Mesodermal cell (in vitro differentiated cells): ENCODE measurements around the gene TNFRSF13B.
"Not testable (repeated sequence)": the region's sequence is repeated elsewhere in the genome, so short reads cannot be mapped to it uniquely, and the experiment has no call there.

Experiments used
- H3K27ac ChIP-seq: 2 replicates; pipeline ENCODE4 v1.7.0; 2013; ENCODE audit warnings: mild to moderate bottlenecking, low read depth, low read length, moderate library complexity; ENCODE audit not compliant: severe bottlenecking
- H3K36me3 ChIP-seq: 2 replicates; pipeline ENCODE4 v1.7.1; 2013; ENCODE audit warnings: mild to moderate bottlenecking, low read length, moderate library complexity; ENCODE audit not compliant: control insufficient read depth, insufficient read depth
- H3K4me1 ChIP-seq: one replicate; pipeline ENCODE4 v1.7.1; 2013; ENCODE audit warnings: mild to moderate bottlenecking, low read length; ENCODE audit not compliant: insufficient read depth, control insufficient read depth, poor library complexity, severe bottlenecking
- H3K4me3 ChIP-seq: 2 replicates; pipeline ENCODE4 v1.7.0; 2013; ENCODE audit warnings: low read length, control low read depth, mild to moderate bottlenecking; ENCODE audit not compliant: insufficient read depth, poor library complexity, severe bottlenecking; ENCODE audit errors: extremely low read depth
- H3K9me3 ChIP-seq: 2 replicates; pipeline ENCODE4 v1.7.1; 2013; ENCODE audit warnings: mild to moderate bottlenecking, low read length, moderate library complexity; ENCODE audit not compliant: control insufficient read depth
- WGBS, 2 experiments: methylation state at CpG; one replicate each; pipeline ENCODE4 v1.1.5; 2013; ENCODE audit warnings: missing lambda C conversion rate in 2 of 2; ENCODE audit not compliant: insufficient coverage in 2 of 2; 5-methylcytosine and 5-hydroxymethylcytosine counted together

The TNFRSF13B gene

GRCh38 chr17:17015230-17015629 is 43.3 kb upstream of the TNFRSF13B start:
- no peaks in the 10 kb centered on the region for H3K9me3 ChIP-seq
- H3K27ac ChIP-seq: no peak overlapping the region
- no peaks in the 10 kb centered on the region for H3K36me3 ChIP-seq
- peaks cover 3% of the 10 kb centered on the region for H3K4me1 ChIP-seq
- 82 to 100% methylated on average over 4 to 5 of the region's 6 CpGs for WGBS, 2 experiments
- no peak overlapping the region for H3K4me3 ChIP-seq

- H3K27ac ChIP-seq, H3K4me1 ChIP-seq, H3K4me3 ChIP-seq, H3K36me3 ChIP-seq, H3K9me3 ChIP-seq: not testable (repeated sequence)
- WGBS, 2 experiments: 78 to 92% methylated on average over 3 to 6 of the region's 9 CpGs
Measured at GRCh38 chr17:17014748-17015124, 42.8 kb upstream of the TNFRSF13B start.

- WGBS, 2 experiments: 80 to 86% methylated on average over 9 to 11 of the region's 14 CpGs
- not testable (repeated sequence) for H3K4me3 ChIP-seq, H3K27ac ChIP-seq, H3K4me1 ChIP-seq, H3K9me3 ChIP-seq, H3K36me3 ChIP-seq
Measured at GRCh38 chr17:17013828-17014747, 42.2 kb upstream of the TNFRSF13B start.

- not testable (repeated sequence) for H3K36me3 ChIP-seq, H3K9me3 ChIP-seq, H3K4me3 ChIP-seq, H3K4me1 ChIP-seq, H3K27ac ChIP-seq
- no CpG with 5 or more reads among the region's 12 CpGs for WGBS, 2 experiments
Measured at GRCh38 chr17:17011043-17011907, 39.4 kb upstream of the TNFRSF13B start.

GRCh38 chr17:17010545-17011034 is 38.7 kb upstream of the TNFRSF13B start:
- no CpG with 5 or more reads among the region's 12 CpGs for WGBS, 2 experiments
- H3K9me3 ChIP-seq, H3K27ac ChIP-seq, H3K36me3 ChIP-seq, H3K4me1 ChIP-seq, H3K4me3 ChIP-seq: not testable (repeated sequence)

GRCh38 chr17:17009972-17010371 is 38.1 kb upstream of the TNFRSF13B start:
- H3K27ac ChIP-seq, H3K4me3 ChIP-seq, H3K9me3 ChIP-seq, H3K36me3 ChIP-seq, H3K4me1 ChIP-seq: not testable (repeated sequence)
- WGBS, 2 experiments: no CpG with 5 or more reads among the region's 4 CpGs

- WGBS, 2 experiments: 92 to 96% methylated on average over 9 of the region's 10 CpGs
- not testable (repeated sequence) for H3K27ac ChIP-seq, H3K4me3 ChIP-seq, H3K9me3 ChIP-seq, H3K36me3 ChIP-seq, H3K4me1 ChIP-seq
Measured at GRCh38 chr17:17008621-17009397, 36.9 kb upstream of the TNFRSF13B start.

GRCh38 chr17:17007891-17008290 is 36.0 kb upstream of the TNFRSF13B start:
- H3K36me3 ChIP-seq, H3K4me3 ChIP-seq, H3K27ac ChIP-seq, H3K4me1 ChIP-seq, H3K9me3 ChIP-seq: not testable (repeated sequence)
- no CpG with 5 or more reads among the region's 6 CpGs for WGBS, 2 experiments

GRCh38 chr17:17004997-17005614 is 33.2 kb upstream of the TNFRSF13B start:
- H3K9me3 ChIP-seq, H3K4me1 ChIP-seq, H3K4me3 ChIP-seq, H3K36me3 ChIP-seq, H3K27ac ChIP-seq: not testable (repeated sequence)
- 86 to 91% methylated on average over 8 to 9 of the region's 14 CpGs for WGBS, 2 experiments
